Colonic mucosa (tissue), 4 donors: ENCODE results near the gene TMEM141. TPM values are rescaled to one million over a fixed set of nuclear protein-coding genes. Genes with fewer than 3 reads are reported as not detected.

Source experiments
- DNase-seq: peaks from one replicate; pipeline ENCODE4 v3.0.0-alpha.2; 2020
- H3K27ac ChIP-seq: fragments of 200-600 bp; one replicate; pipeline ENCODE4 v1.8.0; 2021
- H3K27me3 ChIP-seq: fragments of 200-600 bp; one replicate; pipeline ENCODE4 v1.8.0; 2021
- H3K36me3 ChIP-seq: fragments of 200-600 bp; one replicate; pipeline ENCODE4 v1.8.0; 2021
- H3K4me1 ChIP-seq: fragments of 200-600 bp; one replicate; pipeline ENCODE4 v1.8.0; 2021; ENCODE audit warnings: mild to moderate bottlenecking
- H3K4me3 ChIP-seq: fragments of 200-600 bp; one replicate; pipeline ENCODE4 v1.8.0; 2021
- H3K9ac ChIP-seq, 2 donors: one replicate each; pipeline ENCODE4 v1.7.0; 2013; ENCODE audit warnings: control low read depth in 2 of 2, low read depth in 2 of 2, low read length in 2 of 2
- H3K9me3 ChIP-seq: fragments of 200-600 bp; one replicate; pipeline ENCODE4 v1.8.0; 2021
- CTCF ChIP-seq: fragments of 200-600 bp; IDR thresholded peaks from one replicate; pipeline ENCODE4 v1.8.0; 2022; ENCODE audit warnings: antibody characterized with exemption, mild to moderate bottlenecking
- intact Hi-C: fragments of 100-400 bp; cut with DNase I; formaldehyde crosslinking; loops from one replicate; pipeline ENCODE4 v1.14.1; 2022
- total RNA-seq, 2 donors: library from RNA; stranded (reverse); fragmentation: NEBNext Ultra II Directional in 1 of 2; extraction: Animal tissue kit (Norgen Biotek cat#: 25700) in 1 of 2; gene quantifications; one replicate each; pipeline ENCODE4 v1.2.1, GENCODE V29; 2021
- donor health status: healthy.
- donor health status: DM: no; HTN: no; CAD: no.
- donor health status: DM: no; HTN: no; CAD: no.

TMEM141 gene
- total RNA-seq, 2 donors from 2014 or later = 236 to 366 TPM

GRCh38 chr9:136748201-136748600 is 42.9 kb upstream of the TMEM141 start, which contains the start of gene LCN6:
Gene LCN6 (minus strand): TSS chr9:136748525. CDS start chr9:136748483, 42 bp downstream.
- Histone ChIP-seq H3K9ac (no peak within 1 kb of the TSS), H3K4me1 (no peaks in the 10 kb centered on the region), H3K4me3 (no peak within 1 kb of the TSS), H3K27me3 (peaks cover under 1% of the 10 kb centered on the region), H3K27ac (no peak within 1 kb of the TSS), H3K36me3 (no peaks in the 10 kb centered on the region), H3K9me3 (no peaks in the 10 kb centered on the region)
- intact Hi-C loops = no loop called here
- TF ChIP-seq CTCF = no peak
- no peak for DNase-seq

- DNase-seq = no peak
- H3K27me3 ChIP-seq = no peaks in the 10 kb centered on the region
- H3K27ac ChIP-seq = no peak overlapping the region
- H3K9me3 ChIP-seq = no peaks in the 10 kb centered on the region
- H3K4me3 ChIP-seq = no peak overlapping the region
- no peak overlapping the region for H3K9ac ChIP-seq
- no peaks in the 10 kb centered on the region for H3K4me1 ChIP-seq
- TF ChIP-seq CTCF = no peak
- intact Hi-C loops = no loop called here
- H3K36me3 ChIP-seq = no peaks in the 10 kb centered on the region
Measured at GRCh38 chr9:136748666-136749611, 42.2 kb upstream of the TMEM141 start.

- Histone ChIP-seq H3K9me3 (no peaks in the 10 kb centered on the region), H3K27ac (no peak overlapping the region), H3K4me3 (no peak overlapping the region), H3K27me3 (no peaks in the 10 kb centered on the region), H3K36me3 (no peaks in the 10 kb centered on the region), H3K9ac (no peak overlapping the region), H3K4me1 (no peaks in the 10 kb centered on the region)
- no peak for DNase-seq
- TF ChIP-seq CTCF = no peak
- intact Hi-C loops = no loop called here
Measured at GRCh38 chr9:136750526-136750925, 40.6 kb upstream of the TMEM141 start.

- no peaks in the 10 kb centered on the region for H3K9me3 ChIP-seq
- no peak for DNase-seq
- TF ChIP-seq CTCF = no peak
- H3K27me3 ChIP-seq = no peaks in the 10 kb centered on the region
- no peaks in the 10 kb centered on the region for H3K36me3 ChIP-seq
- intact Hi-C loops = no loop called here
- H3K4me1 ChIP-seq = no peaks in the 10 kb centered on the region
- H3K9ac ChIP-seq = no peak overlapping the region
- H3K27ac ChIP-seq = no peak overlapping the region
- no peak overlapping the region for H3K4me3 ChIP-seq
Measured at GRCh38 chr9:136751244-136751643, 39.9 kb upstream of the TMEM141 start.

- intact Hi-C loops = no loop called here
- no peaks in the 10 kb centered on the region for H3K4me1 ChIP-seq
- no peak for DNase-seq
- no peak overlapping the region for H3K27ac ChIP-seq
- no peak overlapping the region for H3K4me3 ChIP-seq
- H3K9me3 ChIP-seq = no peaks in the 10 kb centered on the region
- no peaks in the 10 kb centered on the region for H3K27me3 ChIP-seq
- TF ChIP-seq CTCF = no peak
- H3K36me3 ChIP-seq = no peaks in the 10 kb centered on the region
- H3K9ac ChIP-seq = no peak overlapping the region
Measured at GRCh38 chr9:136751814-136752213, 39.3 kb upstream of the TMEM141 start.
